Peyer's patch (tissue), 4 donors: ENCODE measurements around the gene BLOC1S3. TPM values are rescaled to one million over a fixed set of nuclear protein-coding genes. Genes with fewer than 3 reads are reported as not detected.

ENCODE experiments used
- DNase-seq, 3 donors: peaks; one replicate each; pipeline ENCODE4 v3.0.0-alpha.2; 2017 to 2019
- H3K27ac ChIP-seq, 4 donors: fragments of 200-600 bp; sonication (generic); one replicate each; pipeline ENCODE4 v1.5.1; 2016 to 2019
- H3K27me3 ChIP-seq, 2 donors: fragments of 200-600 bp; sonication (generic); one replicate each; pipeline ENCODE4 v1.5.1; 2019
- H3K36me3 ChIP-seq, 3 donors: fragments of 200-600 bp; sonication (generic); one replicate each; pipeline ENCODE4 v1.5.1; 2016 to 2019
- H3K4me1 ChIP-seq, 4 donors: fragments of 200-600 bp; sonication (generic); one replicate each; pipeline ENCODE4 v1.5.1; 2016 to 2019
- H3K4me3 ChIP-seq, 4 donors: fragments of 200-600 bp; sonication (generic); 1 replicate in 3 of 4; 2 replicates in 1 of 4; pipeline ENCODE4 v1.5.1; 2016 to 2019; ENCODE audit warnings: mild to moderate bottlenecking in 1 of 4
- H3K9me3 ChIP-seq, 4 donors: fragments of 200-600 bp; sonication (generic); one replicate each; pipeline ENCODE4 v1.5.1; 2016 to 2019; ENCODE audit warnings: mild to moderate bottlenecking in 1 of 4
- POLR2A ChIP-seq, 2 donors: fragments of 450-650 bp; IDR thresholded peaks; one replicate each; pipeline ENCODE4 v1.5.1; 2017; ENCODE audit warnings: antibody characterized with exemption in 2 of 2, mild to moderate bottlenecking in 2 of 2, moderate library complexity in 2 of 2
- total RNA-seq, 4 donors: library from RNA; depleted of rRNA; stranded (reverse); fragments of >200 nt; gene quantifications; one replicate each; pipeline ENCODE4 v1.1.0, GENCODE V29; 2016
- TF ChIP-seq, protein P1 (sequence below), 6 experiments: fragments of 450-650 bp in 4 of 6; fragments of 200-600 bp in 2 of 6; sonication (generic) in 1 of 6; IDR thresholded peaks; one replicate each; pipeline ENCODE4 v1.5.1; 2017 to 2019; ENCODE audit warnings: antibody characterized with exemption in 6 of 6, mild to moderate bottlenecking in 3 of 6, moderate library complexity in 1 of 6

Gene BLOC1S3
- total RNA-seq, 4 donors from 2014 or later: 6.6 to 18.0 (median 10.3) TPM

DNA sequence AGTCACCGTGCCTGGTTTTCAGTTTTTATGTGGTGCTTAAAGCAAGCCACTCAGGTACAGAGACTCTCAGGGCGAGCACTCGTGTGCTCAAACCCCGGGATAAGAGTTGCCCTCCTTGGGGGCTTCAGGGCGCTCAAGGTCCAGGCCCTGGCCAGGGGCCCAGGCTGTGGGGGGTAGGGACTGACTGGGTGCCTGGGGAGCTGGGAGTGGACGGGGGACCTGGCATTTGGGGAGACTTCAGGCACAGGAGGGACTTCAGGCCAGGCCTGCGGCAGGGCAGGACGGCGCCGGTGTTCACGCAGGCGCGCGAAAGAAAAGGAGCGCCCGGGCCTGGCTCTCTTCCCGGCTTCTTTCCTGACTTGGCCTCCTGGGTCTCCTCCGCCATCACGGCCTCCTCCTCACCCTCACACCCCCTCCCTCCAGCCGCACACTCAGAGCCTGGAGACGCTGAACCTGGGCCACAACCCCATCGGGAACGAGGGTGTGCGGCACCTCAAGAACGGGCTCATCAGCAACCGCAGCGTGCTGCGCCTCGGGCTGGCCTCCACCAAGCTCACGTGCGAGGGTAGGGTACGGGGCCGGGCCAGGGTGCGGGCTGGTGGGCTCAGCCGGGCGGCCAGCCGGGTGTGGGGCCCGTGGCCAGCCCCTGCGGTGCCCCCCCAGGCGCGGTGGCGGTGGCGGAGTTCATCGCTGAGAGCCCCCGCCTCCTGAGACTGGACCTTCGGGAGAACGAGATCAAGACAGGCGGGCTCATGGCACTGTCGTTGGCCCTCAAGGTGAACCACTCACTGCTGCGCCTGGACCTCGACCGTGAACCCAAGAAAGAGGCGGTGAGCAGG, 33.9 kb upstream of the BLOC1S3 start:
- H3K4me3 ChIP-seq: no peak overlapping the region
- peaks cover 0 to 69% (median 0%) of the 10 kb centered on the region in 3 donors for H3K36me3 ChIP-seq
- TF ChIP-seq, protein P1, sequence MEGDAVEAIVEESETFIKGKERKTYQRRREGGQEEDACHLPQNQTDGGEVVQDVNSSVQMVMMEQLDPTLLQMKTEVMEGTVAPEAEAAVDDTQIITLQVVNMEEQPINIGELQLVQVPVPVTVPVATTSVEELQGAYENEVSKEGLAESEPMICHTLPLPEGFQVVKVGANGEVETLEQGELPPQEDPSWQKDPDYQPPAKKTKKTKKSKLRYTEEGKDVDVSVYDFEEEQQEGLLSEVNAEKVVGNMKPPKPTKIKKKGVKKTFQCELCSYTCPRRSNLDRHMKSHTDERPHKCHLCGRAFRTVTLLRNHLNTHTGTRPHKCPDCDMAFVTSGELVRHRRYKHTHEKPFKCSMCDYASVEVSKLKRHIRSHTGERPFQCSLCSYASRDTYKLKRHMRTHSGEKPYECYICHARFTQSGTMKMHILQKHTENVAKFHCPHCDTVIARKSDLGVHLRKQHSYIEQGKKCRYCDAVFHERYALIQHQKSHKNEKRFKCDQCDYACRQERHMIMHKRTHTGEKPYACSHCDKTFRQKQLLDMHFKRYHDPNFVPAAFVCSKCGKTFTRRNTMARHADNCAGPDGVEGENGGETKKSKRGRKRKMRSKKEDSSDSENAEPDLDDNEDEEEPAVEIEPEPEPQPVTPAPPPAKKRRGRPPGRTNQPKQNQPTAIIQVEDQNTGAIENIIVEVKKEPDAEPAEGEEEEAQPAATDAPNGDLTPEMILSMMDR (IDR thresholded peaks at IDR 0.05): no peak
- no peak for TF ChIP-seq POLR2A (IDR thresholded peaks at IDR 0.05)
- no peaks in the 10 kb centered on the region for H3K27me3 ChIP-seq
- no peaks in the 10 kb centered on the region for H3K4me1 ChIP-seq
- H3K27ac ChIP-seq: no peak overlapping the region
- no peaks in the 10 kb centered on the region for H3K9me3 ChIP-seq
- DNase-seq: no peak

DNA sequence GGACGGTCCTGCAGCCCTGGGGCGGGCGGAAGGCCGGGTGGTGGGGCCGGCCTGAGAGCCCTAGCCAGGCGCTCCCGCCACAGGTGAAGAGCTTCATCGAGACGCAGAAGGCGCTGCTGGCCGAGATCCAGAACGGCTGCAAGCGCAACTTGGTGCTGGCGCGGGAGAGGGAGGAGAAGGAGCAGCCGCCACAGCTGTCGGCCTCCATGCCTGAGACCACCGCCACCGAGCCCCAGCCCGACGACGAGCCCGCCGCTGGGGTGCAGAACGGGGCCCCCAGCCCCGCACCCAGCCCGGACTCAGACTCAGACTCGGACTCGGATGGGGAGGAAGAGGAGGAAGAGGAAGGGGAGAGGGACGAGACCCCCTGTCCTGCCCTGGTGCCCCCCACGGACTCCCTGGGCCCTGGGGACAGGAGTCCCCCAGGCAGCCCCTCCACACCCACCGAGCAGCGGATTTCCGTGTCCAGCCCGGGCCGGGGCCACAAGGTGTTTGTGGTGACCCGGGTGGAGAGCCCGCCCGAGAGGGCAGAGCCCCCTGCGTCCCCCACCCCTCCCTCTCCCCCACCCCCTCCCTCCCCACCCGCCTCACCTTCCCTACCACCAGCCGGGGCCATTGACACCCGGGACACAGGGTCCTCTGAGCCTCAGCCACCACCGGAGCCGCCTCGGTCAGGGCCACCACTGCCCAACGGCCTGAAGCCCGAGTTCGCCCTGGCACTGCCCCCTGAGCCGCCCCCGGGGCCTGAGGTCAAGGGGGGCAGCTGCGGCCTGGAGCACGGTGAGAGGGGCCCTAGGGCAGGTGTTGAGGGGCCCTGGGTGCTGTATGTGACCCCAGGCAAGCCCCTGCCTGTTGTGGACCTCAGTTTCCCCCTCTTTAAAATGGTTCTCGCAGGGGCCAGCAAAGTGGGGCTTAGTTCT, 33.1 kb upstream of the BLOC1S3 start:
- Histone ChIP-seq H3K4me1 (no peaks in the 10 kb centered on the region), H3K4me3 (no peak overlapping the region), H3K27ac (no peak overlapping the region), H3K27me3 (no peaks in the 10 kb centered on the region), H3K9me3 (no peaks in the 10 kb centered on the region), H3K36me3 (peaks cover 0 to 62% (median 0%) of the 10 kb centered on the region in 3 donors)
- DNase-seq: no peak
- no peak for TF ChIP-seq POLR2A (IDR thresholded peaks at IDR 0.05)
- TF ChIP-seq, protein P1 (IDR thresholded peaks at IDR 0.05): no peak

DNA sequence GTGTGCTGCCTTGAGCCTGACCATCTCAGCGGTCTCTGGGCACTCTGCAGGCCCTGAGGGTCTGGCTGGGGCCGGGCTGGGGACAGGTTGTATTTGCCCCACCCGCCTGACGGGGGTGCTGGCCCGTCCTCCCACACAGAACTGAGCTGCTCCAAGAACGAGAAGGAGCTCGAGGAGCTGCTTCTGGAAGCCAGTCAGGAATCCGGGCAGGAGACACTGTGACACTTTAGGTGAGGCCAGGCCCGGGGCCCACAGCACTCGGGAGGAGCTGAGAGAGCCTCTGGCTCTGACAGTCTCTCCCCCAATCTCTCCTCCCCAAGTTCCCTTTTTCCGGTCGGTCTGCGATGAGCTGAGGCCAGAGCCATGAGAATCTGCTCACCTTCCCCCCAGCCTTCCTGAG, 32.3 kb upstream of the BLOC1S3 start:
- peaks cover 0 to 55% (median 0%) of the 10 kb centered on the region in 3 donors for H3K36me3 ChIP-seq
- TF ChIP-seq, protein P1 (IDR thresholded peaks at IDR 0.05): no peak
- no peak for TF ChIP-seq POLR2A (IDR thresholded peaks at IDR 0.05)
- no peaks in the 10 kb centered on the region for H3K9me3 ChIP-seq
- H3K4me3 ChIP-seq: no peak overlapping the region
- no peak for DNase-seq
- H3K27me3 ChIP-seq: no peaks in the 10 kb centered on the region
- no peak overlapping the region for H3K27ac ChIP-seq
- H3K4me1 ChIP-seq: no peaks in the 10 kb centered on the region

DNA sequence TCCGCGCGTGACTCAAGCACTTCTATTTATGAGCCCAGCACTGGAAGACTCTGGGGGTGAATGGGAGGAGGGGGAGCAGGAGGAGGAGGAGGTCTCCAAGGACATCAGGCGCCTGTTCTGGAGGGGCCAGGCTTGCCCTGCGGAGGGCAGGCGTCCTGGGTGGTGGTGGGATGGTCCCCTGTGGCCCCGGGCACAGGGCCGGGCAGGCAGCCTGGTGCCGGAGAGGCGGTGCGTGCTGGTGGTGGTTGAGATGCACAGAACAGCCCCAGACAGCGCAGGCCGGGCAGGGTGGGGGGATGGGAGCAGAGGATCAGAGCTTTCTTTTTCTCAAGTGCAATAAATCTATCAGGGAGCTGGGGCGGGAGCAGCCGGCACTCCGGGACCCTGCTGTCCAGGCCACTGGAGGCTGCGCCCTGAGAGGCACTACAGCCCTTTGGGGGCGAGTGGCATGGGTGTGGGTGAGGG, 31.8 kb upstream of the BLOC1S3 start:
- TF ChIP-seq, protein P1 (IDR thresholded peaks at IDR 0.05): no peak
- no peak for TF ChIP-seq POLR2A (IDR thresholded peaks at IDR 0.05)
- no peak overlapping the region for H3K4me3 ChIP-seq
- H3K9me3 ChIP-seq: no peaks in the 10 kb centered on the region
- no peak overlapping the region for H3K27ac ChIP-seq
- H3K36me3 ChIP-seq: peaks cover 0 to 50% (median 0%) of the 10 kb centered on the region in 3 donors
- no peak for DNase-seq
- H3K4me1 ChIP-seq: peaks cover 0 to 1% (median under 1%) of the 10 kb centered on the region in 4 donors
- peaks cover 0 to 1% of the 10 kb centered on the region in 2 donors for H3K27me3 ChIP-seq

DNA sequence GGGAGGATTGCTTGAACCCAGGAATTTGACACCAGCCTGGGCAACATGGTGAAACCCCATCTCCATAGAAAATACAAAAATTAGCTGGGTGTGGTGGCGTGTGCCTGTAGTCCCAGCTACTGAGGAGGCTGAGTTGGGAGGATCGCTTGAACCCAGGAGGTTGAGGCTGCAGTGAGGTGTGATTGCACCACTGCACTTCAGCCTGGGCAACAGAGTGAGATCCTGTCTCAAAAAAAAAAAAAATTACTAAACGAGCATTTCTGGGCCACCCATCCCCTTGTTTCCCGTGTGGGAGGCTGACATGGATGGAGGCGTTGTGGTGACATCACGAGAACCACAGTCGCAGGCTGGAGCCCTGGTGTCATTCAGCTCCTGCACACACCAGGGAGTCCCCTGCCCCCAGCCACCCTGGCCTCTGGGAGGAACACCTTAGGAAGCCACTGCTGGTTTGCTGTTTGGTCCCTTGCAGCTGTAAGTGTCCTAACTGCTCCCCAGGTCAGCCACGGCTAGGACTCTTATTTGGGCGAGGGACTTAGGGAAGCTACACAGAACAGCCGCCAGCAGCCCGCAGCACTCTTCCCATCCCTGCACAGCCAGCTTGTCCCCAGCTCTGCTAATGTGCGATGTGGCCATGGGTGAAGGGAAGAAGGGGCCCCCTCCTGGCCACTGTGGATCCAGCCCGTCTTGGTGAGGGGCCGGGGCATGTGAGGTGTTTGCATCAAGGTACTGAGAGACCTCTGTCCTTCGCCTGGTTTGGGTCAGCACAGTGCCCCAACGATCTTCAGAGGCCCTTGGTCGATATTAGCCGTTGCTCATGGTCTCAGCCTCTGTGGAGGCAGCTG, 30.5 kb upstream of the BLOC1S3 start:
- Histone ChIP-seq H3K9me3 (no peaks in the 10 kb centered on the region), H3K27ac (no peak overlapping the region), H3K36me3 (peaks cover 0 to 37% (median 0%) of the 10 kb centered on the region in 3 donors), H3K4me3 (no peak overlapping the region), H3K4me1 (peaks cover 0 to 14% (median 13%) of the 10 kb centered on the region in 4 donors), H3K27me3 (peaks cover 0 to 8% of the 10 kb centered on the region in 2 donors)
- no peak for DNase-seq
- TF ChIP-seq, protein P1 (IDR thresholded peaks at IDR 0.05): no peak
- TF ChIP-seq POLR2A (IDR thresholded peaks at IDR 0.05): no peak
